HG03175 (cell line): ENCODE measurements around the gene ARHGEF7.
A peak's percentile ranks its signal among the peaks of the same experiment; 100 is the strongest.
"Not testable (repeated sequence)": the region's sequence is repeated elsewhere in the genome, so short reads cannot be mapped to it uniquely, and the experiment has no call there.

Experiments used
- ATAC-seq: cut with Tn5 transposase; IDR thresholded peaks from one replicate; pipeline ENCODE4 v1.9.1; 2021; ENCODE audit warnings: mild to moderate bottlenecking, moderate library complexity; ENCODE audit not compliant: unreplicated experiment

ARHGEF7 gene

GRCh38 chr13:111189064-111189505, 74.0 kb downstream of the ARHGEF7 start:
- not testable (repeated sequence) for ATAC-seq

GRCh38 chr13:111189516-111189915, 74.4 kb downstream of the ARHGEF7 start:
- not testable (repeated sequence) for ATAC-seq

- not testable (repeated sequence) for ATAC-seq
These were observed 78.1 kb downstream of the ARHGEF7 start for GRCh38 chr13:111193223-111193622.

- ATAC-seq: not testable (repeated sequence)
These were observed 79.5 kb downstream of the ARHGEF7 start for GRCh38 chr13:111194651-111195050.

- not testable (repeated sequence) for ATAC-seq
These were observed 83.7 kb downstream of the ARHGEF7 start for GRCh38 chr13:111198732-111199378.

GRCh38 chr13:111201304-111201940, 86.3 kb downstream of the ARHGEF7 start:
- no peak for ATAC-seq

- ATAC-seq: no peak
These were observed 87.1 kb downstream of the ARHGEF7 start for GRCh38 chr13:111202156-111202621.

- peak; percentile 85 for ATAC-seq
These were observed 87.6 kb downstream of the ARHGEF7 start for GRCh38 chr13:111202745-111203144.

- peak; percentile 37 for ATAC-seq
These were observed 88.8 kb downstream of the ARHGEF7 start for GRCh38 chr13:111203736-111204389.

- no peak for ATAC-seq
These were observed 89.5 kb downstream of the ARHGEF7 start for GRCh38 chr13:111204438-111205177.

GRCh38 chr13:111206148-111206547, 91.0 kb downstream of the ARHGEF7 start:
- no peak for ATAC-seq

- ATAC-seq: no peak
These were observed 94.5 kb downstream of the ARHGEF7 start for GRCh38 chr13:111209613-111210012.

- ATAC-seq: no peak
These were observed 95.0 kb downstream of the ARHGEF7 start for GRCh38 chr13:111210091-111210490.

- ATAC-seq: no peak
These were observed 95.7 kb downstream of the ARHGEF7 start for GRCh38 chr13:111210544-111211469.

- no peak for ATAC-seq
These were observed 96.8 kb downstream of the ARHGEF7 start for GRCh38 chr13:111211789-111212516.

- no peak for ATAC-seq
These were observed 97.4 kb downstream of the ARHGEF7 start for GRCh38 chr13:111212517-111212873.

GRCh38 chr13:111213964-111214726, 99.0 kb downstream of the ARHGEF7 start:
- no peak for ATAC-seq

- no peak for ATAC-seq
These were observed 100.3 kb downstream of the ARHGEF7 start for GRCh38 chr13:111215081-111216047.
